Measurements from ENCODE around the gene DPEP3.
A peak's percentile ranks its signal among the peaks of the same experiment; 100 is the strongest.
"Not testable (repeated sequence)": the region's sequence is repeated elsewhere in the genome, so short reads cannot be mapped to it uniquely, and the experiment has no call there.

Gene DPEP3

GRCh38 chr16:67943619-67944504, 36.4 kb downstream of the DPEP3 start, which contains the start of gene LCAT:
Gene LCAT, minus strand, starts transcription at chr16:67944120. Its CDS starts 19 bp downstream, at chr16:67944101.
- DNase-seq = no peak

DNA sequence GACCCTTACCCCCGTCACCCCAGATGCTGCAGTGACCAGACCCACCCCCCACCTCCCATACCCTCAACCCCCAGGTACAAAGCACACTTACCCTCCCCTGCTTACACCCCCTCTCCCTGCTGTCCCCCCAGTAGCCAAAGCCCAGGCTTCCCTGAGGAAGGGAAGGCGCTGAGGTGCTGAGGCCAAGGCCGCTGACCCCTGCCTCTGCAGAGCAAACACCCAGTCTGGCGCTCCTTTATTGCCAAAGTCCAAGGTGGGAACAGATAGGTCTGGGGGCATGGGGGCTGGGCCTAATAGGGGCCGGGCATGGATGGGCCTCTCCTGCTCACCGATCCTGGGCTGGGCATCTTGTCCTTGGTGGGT, 37.1 kb downstream of the DPEP3 start:
- DNase-seq = no peak

DNA sequence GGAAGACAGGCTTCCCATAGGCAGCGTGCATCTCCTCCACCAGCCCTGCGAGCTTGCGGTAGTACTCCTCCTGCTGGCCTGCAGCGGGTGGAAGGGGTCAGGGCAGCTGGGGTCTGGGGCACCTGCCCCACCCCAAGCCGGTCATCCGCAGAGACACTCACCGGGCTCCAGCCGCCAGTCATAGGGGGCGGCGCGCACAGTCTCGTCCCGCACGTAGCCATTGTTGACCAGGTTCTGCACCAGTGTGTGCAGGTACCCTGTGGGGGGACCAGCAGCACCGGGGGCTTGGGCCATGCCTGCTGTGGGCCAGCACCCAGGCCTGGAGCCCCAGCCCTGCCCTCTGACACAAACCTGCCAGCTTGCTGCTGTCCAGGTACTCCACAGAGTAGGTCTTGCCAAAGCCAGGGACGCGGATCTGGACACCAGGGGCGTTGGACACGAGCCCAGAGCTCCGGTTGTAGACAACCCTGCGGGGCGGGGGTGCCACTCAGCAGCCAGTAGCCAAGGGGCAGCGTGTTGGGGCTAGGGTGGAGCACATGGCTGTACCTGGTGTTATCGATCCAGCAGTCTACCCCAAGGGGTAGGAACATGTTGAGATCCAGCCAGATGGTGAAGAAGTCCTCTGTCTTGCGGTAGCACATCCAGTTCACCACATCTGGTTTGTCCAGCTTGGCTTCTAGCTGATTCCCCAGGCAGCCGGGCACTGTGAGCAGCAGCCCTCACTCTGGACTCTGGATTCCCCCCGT, 37.6 kb downstream of the DPEP3 start:
- no peak for DNase-seq

- peak; percentile 43 for DNase-seq
Observed at GRCh38 chr16:67942200-67942509, 38.1 kb downstream of the DPEP3 start.

GRCh38 chr16:67941469-67942199, 38.7 kb downstream of the DPEP3 start:
- DNase-seq = no peak

GRCh38 chr16:67940446-67941089, 39.7 kb downstream of the DPEP3 start:
- no peak for DNase-seq

DNA sequence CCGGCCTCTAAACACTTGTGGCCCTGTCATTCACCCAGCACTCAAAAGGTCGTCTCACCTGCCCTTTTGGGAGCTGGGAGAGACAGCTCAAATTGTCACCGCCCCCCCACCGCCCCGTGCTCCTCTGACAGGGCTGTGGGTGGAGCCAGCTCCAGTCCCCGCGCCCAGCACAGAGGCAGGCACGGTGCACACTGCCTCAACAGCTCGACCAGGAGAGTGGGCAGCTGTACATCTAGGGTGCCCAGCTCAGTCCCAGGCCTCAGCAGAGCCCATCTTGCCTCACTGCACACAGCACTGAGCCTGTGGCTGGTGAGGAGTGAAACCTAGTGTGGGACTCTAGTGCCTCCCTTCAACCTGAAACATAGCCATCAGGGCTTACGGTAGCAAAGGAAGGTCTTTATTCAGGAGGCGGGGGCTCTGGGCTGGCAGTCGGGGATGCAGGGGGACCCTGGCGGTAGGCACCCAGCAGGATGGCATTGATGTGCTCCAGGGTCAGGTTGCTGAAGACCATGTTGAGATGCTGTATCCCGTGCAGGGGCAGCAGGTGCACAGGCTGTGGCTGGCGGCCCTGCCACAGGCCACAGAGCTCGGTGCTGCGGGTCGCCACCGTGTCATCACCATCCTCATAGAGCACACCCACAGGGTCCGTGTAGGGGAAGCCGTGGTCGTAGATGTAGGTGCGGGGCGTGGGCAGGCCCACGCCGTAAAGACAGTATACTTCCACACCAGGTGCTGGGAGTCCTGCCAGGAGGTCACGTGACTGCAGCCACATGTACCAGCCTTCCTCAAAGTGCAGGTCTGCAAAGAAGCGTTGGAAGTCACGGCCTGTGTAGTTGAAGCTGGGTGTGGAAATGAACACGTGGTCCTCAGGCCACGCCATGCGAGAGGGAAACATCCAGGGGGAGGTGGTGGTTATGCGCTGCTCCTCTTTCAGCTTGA, 40.5 kb downstream of the DPEP3 start:
- peak; percentile 43 for DNase-seq

- not testable (repeated sequence) for DNase-seq
Observed at GRCh38 chr16:67937713-67938112, 42.6 kb downstream of the DPEP3 start.

DNA sequence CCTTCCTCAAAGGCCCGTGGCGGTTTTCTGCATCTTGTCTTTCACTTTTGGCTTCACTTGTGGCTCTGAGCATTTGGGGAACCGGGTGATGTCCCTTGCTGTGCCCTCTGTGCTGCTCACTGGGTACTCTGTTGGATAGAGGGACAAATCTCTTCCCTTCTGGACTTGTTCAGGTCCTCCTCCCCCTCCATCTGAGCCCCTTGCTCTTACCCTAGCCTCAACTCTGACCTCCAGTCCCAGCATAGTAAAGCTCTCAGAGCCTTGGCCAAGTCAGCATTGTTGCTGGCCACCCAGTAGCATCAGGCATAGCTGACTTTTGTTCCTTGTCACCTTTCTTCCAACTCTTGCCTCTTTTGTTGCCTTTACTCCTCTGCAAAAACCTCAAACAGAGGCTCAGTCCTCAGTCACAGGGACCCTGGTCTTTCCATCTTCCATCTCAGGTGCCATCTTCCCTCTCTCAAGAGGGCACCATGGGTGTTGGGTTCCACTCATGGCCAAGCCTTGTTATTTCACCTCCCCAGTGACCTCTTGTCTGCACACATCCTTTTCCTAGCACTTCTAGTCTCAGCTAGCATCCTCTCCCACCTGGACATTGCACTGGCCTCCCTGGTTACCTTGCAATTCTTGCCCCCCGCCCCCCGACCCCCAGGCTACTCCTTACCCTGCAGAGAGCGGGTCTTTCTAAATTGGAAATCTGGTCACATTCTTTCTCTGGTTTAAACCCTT, 43.3 kb downstream of the DPEP3 start:
- no peak for DNase-seq

GRCh38 chr16:67936124-67936879, 44.0 kb downstream of the DPEP3 start, which contains the start of gene PSMB10:
Gene PSMB10, minus strand, starts transcription at chr16:67936850. Its CDS starts 101 bp downstream, at chr16:67936749.
- DNase-seq = peak; percentile 68

DNA sequence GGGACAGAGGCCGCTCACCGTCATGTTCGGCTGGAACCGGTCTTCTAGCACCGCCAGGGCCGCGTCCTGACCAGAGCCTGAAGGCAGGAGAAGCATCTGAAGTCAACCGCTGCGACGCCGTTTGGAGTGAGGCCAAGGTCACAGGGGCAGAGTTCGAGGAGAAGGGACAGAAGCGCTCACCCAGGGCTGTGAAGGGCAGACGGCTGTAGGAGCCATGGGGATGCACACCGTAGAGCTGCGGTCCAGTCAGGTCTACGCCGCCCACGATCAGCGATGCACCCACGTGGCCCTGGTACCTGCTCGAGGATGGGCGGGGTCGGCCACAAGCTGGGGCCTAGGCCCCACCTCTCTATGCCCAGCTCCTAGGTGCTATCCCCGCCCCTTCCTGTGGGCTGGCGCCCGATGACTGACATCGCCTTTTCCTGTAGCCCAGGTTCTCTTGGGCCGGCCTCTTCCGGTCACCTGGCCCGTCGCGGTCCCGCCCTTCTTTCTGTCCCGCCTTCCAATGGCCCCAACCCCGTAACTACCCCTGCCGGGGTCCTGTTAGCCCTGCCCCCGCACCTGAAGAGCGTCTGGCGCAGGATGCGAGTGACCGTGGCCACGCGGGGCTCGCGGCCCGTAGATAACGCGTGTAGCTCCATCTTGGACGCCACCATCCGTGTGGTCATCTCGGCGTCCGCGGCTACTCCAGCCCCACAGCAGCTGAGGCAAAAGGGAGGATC, 44.7 kb downstream of the DPEP3 start:
- DNase-seq = peak; percentile 91

- DNase-seq = no peak
Observed at GRCh38 chr16:67935101-67935401, 45.2 kb downstream of the DPEP3 start.

- DNase-seq = no peak
Observed at GRCh38 chr16:67934306-67935100, 45.8 kb downstream of the DPEP3 start.

GRCh38 chr16:67933805-67934204, 46.5 kb downstream of the DPEP3 start:
- DNase-seq = no peak

- DNase-seq = no peak
Observed at GRCh38 chr16:67932462-67932840, 47.8 kb downstream of the DPEP3 start.

DNA sequence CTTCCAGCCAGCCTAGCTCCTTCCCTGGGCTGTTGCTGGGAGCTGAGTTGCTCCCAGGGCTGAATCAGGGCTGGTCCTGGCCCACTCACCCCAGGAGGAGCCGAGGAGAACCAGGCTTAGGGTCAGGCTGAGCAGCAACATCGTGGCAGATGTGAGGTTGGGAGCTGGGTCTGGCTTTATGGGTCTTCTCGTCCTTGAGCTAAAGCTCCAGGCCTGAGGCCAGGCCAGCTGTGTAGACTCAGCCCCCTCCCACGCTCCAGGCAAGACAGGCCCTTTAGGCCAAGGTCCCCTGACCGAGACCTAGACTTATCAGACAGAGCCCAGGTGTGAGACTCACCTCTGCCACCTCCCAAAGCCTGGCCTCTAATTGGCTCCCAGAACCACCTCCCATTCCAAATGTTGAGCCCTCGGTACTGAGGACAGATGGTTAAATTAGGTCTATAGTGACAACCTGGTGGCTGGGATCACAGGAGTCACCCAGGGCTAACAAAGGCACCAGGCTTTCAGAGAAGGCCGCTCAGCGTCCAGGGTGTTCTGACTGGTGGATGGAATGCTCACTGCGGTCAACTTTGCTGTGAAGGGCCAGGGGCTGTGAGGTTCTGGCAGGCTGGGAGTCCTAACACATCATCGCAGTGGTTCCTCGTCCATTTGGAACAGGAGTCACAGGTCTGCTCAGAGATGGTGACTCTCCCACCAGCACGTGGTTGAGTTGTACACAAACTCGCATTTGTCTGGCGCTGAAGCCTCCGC, 48.4 kb downstream of the DPEP3 start, which contains the start of gene CTRL:
Gene CTRL, minus strand, starts transcription at position 151 of the 750 bp plus-strand sequence. Its CDS starts 10 bp downstream, at position 141.
- no peak for DNase-seq

- DNase-seq = no peak
Observed at GRCh38 chr16:67930678-67931211, 49.6 kb downstream of the DPEP3 start.

GRCh38 chr16:67930191-67930590, 50.1 kb downstream of the DPEP3 start:
- no peak for DNase-seq

Measured in activated T-cell treated with anti-CD3 and anti-CD28 coated beads, Interleukin-2, amount 50 U/mL, for 1 hour (primary cell).